ENCODE data around the gene TDP1.
"Not testable (repeated sequence)": the region's sequence is repeated elsewhere in the genome, so short reads cannot be mapped to it uniquely, and the experiment has no call there.

The TDP1 gene

GRCh38 chr14:90049390-90049789, 93.7 kb downstream of the TDP1 start:
- no peak for DNase-seq (ENCODE audit: low spot score)

- DNase-seq (ENCODE audit: low spot score), result no peak
These were observed 94.5 kb downstream of the TDP1 start for GRCh38 chr14:90050271-90050670.

GRCh38 chr14:90053044-90053443, 97.3 kb downstream of the TDP1 start:
- DNase-seq (ENCODE audit: low spot score), result peak; percentile 31

GRCh38 chr14:90054803-90055202, 99.1 kb downstream of the TDP1 start:
- no peak for DNase-seq (ENCODE audit: low spot score)

GRCh38 chr14:90056826-90057225, 101.1 kb downstream of the TDP1 start:
- no peak for DNase-seq (ENCODE audit: low spot score)

GRCh38 chr14:90058876-90059458, 103.2 kb downstream of the TDP1 start:
- no peak for DNase-seq (ENCODE audit: low spot score)

GRCh38 chr14:90060312-90060964, 104.7 kb downstream of the TDP1 start:
- DNase-seq (ENCODE audit: low spot score), result peak; percentile 71

GRCh38 chr14:90060965-90061684, 105.4 kb downstream of the TDP1 start:
- no peak for DNase-seq (ENCODE audit: low spot score)

GRCh38 chr14:90061685-90062126, 106.0 kb downstream of the TDP1 start, which contains the start of gene KCNK13:
KCNK13 (plus strand) TSS chr14:90061994; CDS start chr14:90062206, 212 bp downstream.
- peak; percentile 7 for DNase-seq (ENCODE audit: low spot score)

GRCh38 chr14:90062127-90062794, 106.5 kb downstream of the TDP1 start:
- no peak for DNase-seq (ENCODE audit: low spot score)

- no peak for DNase-seq (ENCODE audit: low spot score)
These were observed 107.3 kb downstream of the TDP1 start for GRCh38 chr14:90062822-90063539.

GRCh38 chr14:90072350-90072749, 116.6 kb downstream of the TDP1 start:
- DNase-seq (ENCODE audit: low spot score), result no peak

GRCh38 chr14:90079576-90079975, 123.8 kb downstream of the TDP1 start:
- DNase-seq (ENCODE audit: low spot score), result no peak

GRCh38 chr14:90087433-90087832, 131.7 kb downstream of the TDP1 start:
- DNase-seq (ENCODE audit: low spot score), result peak; percentile 31

GRCh38 chr14:90088176-90088575, 132.4 kb downstream of the TDP1 start:
- no peak for DNase-seq (ENCODE audit: low spot score)

- DNase-seq (ENCODE audit: low spot score), result not testable (repeated sequence)
These were observed 133.8 kb downstream of the TDP1 start for GRCh38 chr14:90089486-90089885.

GRCh38 chr14:90091393-90091792, 135.7 kb downstream of the TDP1 start:
- DNase-seq (ENCODE audit: low spot score), result peak; percentile 17

GRCh38 chr14:90093942-90094595, 138.3 kb downstream of the TDP1 start:
- peak; percentile 56 for DNase-seq (ENCODE audit: low spot score)
